Peyer's patch (tissue), 4 donors: ENCODE results near the gene TCF25. TPM values are rescaled to one million over a fixed set of nuclear protein-coding genes. Genes with fewer than 3 reads are reported as not detected.

Source experiments
- DNase-seq, 3 donors: peaks; one replicate each; pipeline ENCODE4 v3.0.0-alpha.2; 2017 to 2019
- H3K27ac ChIP-seq, 4 donors: fragments of 200-600 bp; sonication (generic); one replicate each; pipeline ENCODE4 v1.5.1; 2016 to 2019
- H3K27me3 ChIP-seq, 2 donors: fragments of 200-600 bp; sonication (generic); one replicate each; pipeline ENCODE4 v1.5.1; 2019
- H3K36me3 ChIP-seq, 3 donors: fragments of 200-600 bp; sonication (generic); one replicate each; pipeline ENCODE4 v1.5.1; 2016 to 2019
- H3K4me1 ChIP-seq, 4 donors: fragments of 200-600 bp; sonication (generic); one replicate each; pipeline ENCODE4 v1.5.1; 2016 to 2019
- H3K4me3 ChIP-seq, 4 donors: fragments of 200-600 bp; sonication (generic); 1 replicate in 3 of 4; 2 replicates in 1 of 4; pipeline ENCODE4 v1.5.1; 2016 to 2019; ENCODE audit warnings: mild to moderate bottlenecking in 1 of 4
- H3K9me3 ChIP-seq, 4 donors: fragments of 200-600 bp; sonication (generic); one replicate each; pipeline ENCODE4 v1.5.1; 2016 to 2019; ENCODE audit warnings: mild to moderate bottlenecking in 1 of 4
- CTCF ChIP-seq, 6 experiments: fragments of 450-650 bp in 4 of 6; fragments of 200-600 bp in 2 of 6; sonication (generic) in 1 of 6; IDR thresholded peaks; one replicate each; pipeline ENCODE4 v1.5.1; 2017 to 2019; ENCODE audit warnings: antibody characterized with exemption in 6 of 6, mild to moderate bottlenecking in 3 of 6, moderate library complexity in 1 of 6
- POLR2A ChIP-seq, 2 donors: fragments of 450-650 bp; IDR thresholded peaks; one replicate each; pipeline ENCODE4 v1.5.1; 2017; ENCODE audit warnings: antibody characterized with exemption in 2 of 2, mild to moderate bottlenecking in 2 of 2, moderate library complexity in 2 of 2
- total RNA-seq, 4 donors: library from RNA; depleted of rRNA; stranded (reverse); fragments of >200 nt; gene quantifications; one replicate each; pipeline ENCODE4 v1.1.0, GENCODE V29; 2016

Gene TCF25
- total RNA-seq, 4 donors from 2014 or later, result 247 to 946 (median 371) TPM

GRCh38 chr16:89936981-89937380 is 63.6 kb downstream of the TCF25 start:
- Histone ChIP-seq H3K27me3 (no peaks in the 10 kb centered on the region), H3K27ac (no peak overlapping the region), H3K36me3 (no peaks in the 10 kb centered on the region), H3K9me3 (no peaks in the 10 kb centered on the region), H3K4me1 (no peaks in the 10 kb centered on the region), H3K4me3 (no peak overlapping the region)
- TF ChIP-seq POLR2A (IDR thresholded peaks at IDR 0.05), result no peak
- no peak for TF ChIP-seq CTCF (IDR thresholded peaks at IDR 0.05)
- peak in 1 of 3 donors; percentile 20 for DNase-seq

- H3K36me3 ChIP-seq, result no peaks in the 10 kb centered on the region
- peak in 1 of 3 donors; percentile 40 for DNase-seq
- no peaks in the 10 kb centered on the region for H3K9me3 ChIP-seq
- no peaks in the 10 kb centered on the region for H3K27me3 ChIP-seq
- no peak for TF ChIP-seq POLR2A (IDR thresholded peaks at IDR 0.05)
- H3K4me1 ChIP-seq, result no peaks in the 10 kb centered on the region
- no peak overlapping the region for H3K4me3 ChIP-seq
- no peak overlapping the region for H3K27ac ChIP-seq
These were observed 64.9 kb downstream of the TCF25 start for GRCh38 chr16:89938175-89938885.

DNA sequence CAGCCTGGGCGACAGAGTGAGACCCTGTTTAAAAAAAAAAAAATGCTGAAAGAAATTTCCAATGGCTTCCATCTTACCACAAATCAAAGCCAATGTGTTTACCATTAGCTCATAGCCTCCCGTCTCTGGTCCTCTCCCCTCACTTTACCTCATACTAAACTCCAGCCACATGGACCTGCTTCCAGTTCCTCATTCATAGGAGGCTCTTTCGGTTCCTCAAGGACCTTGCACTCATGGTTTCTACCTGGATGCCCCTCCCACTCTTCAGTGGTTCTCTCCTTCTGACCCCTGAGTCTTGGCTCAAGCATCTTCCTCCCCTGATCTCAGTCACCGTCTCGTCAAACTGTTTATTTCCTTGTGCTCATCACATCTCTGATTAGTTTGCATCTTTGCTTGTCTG is 71.4 kb downstream of the TCF25 start:
- H3K36me3 ChIP-seq, result no peaks in the 10 kb centered on the region
- H3K4me3 ChIP-seq, result no peak overlapping the region
- TF ChIP-seq CTCF (IDR thresholded peaks at IDR 0.05) (no peak), POLR2A (IDR thresholded peaks at IDR 0.05) (no peak)

DNA sequence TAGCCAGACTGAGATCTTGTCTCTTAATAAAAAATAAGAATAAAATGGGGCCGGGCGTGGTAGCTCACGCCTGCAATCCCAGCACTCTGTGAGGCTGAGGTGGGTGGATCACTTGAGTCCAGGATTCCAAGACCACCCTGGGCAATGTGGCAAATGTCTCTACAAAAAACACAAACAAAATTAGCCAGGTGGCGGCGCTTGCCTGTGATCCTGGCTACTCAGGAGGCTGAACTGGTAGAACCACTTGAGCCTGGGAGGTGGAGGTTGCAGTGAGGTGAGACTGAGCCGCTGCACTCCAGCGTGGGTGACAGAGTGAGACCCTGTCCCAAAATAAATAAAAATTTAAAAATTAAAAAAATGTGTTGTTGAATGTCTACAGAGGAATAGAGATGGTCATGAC is 72.3 kb downstream of the TCF25 start:
- Histone ChIP-seq H3K27me3 (no peaks in the 10 kb centered on the region), H3K27ac (no peak overlapping the region), H3K4me1 (peaks cover 0 to 17% (median 9%) of the 10 kb centered on the region in 4 donors), H3K36me3 (no peaks in the 10 kb centered on the region), H3K9me3 (peaks cover 0 to 7% (median 0%) of the 10 kb centered on the region in 4 donors), H3K4me3 (no peak overlapping the region)
- no peak for TF ChIP-seq CTCF (IDR thresholded peaks at IDR 0.05)
- no peak for TF ChIP-seq POLR2A (IDR thresholded peaks at IDR 0.05)
- DNase-seq, result peak in 1 of 3 donors; percentile 42

More for the DNA sequence above, 71.4 kb downstream of the TCF25 start:
- Histone ChIP-seq H3K4me1 (peaks cover 0 to 16% (median 8%) of the 10 kb centered on the region in 4 donors), H3K27me3 (no peaks in the 10 kb centered on the region), H3K9me3 (peaks cover 0 to 7% (median 0%) of the 10 kb centered on the region in 4 donors), H3K27ac (no peak overlapping the region)
- no peak for DNase-seq

- no peak overlapping the region for H3K4me3 ChIP-seq
- H3K9me3 ChIP-seq, result peaks cover 0 to 7% (median 0%) of the 10 kb centered on the region in 4 donors
- TF ChIP-seq CTCF (IDR thresholded peaks at IDR 0.05) (no peak), POLR2A (IDR thresholded peaks at IDR 0.05) (no peak)
- H3K4me1 ChIP-seq, result peaks cover 0 to 17% (median 9%) of the 10 kb centered on the region in 4 donors
- no peaks in the 10 kb centered on the region for H3K27me3 ChIP-seq
- DNase-seq, result no peak
- no peaks in the 10 kb centered on the region for H3K36me3 ChIP-seq
- no peak overlapping the region for H3K27ac ChIP-seq
These were observed 73.1 kb downstream of the TCF25 start for GRCh38 chr16:89946515-89946914.

GRCh38 chr16:89949121-89949742 is 75.8 kb downstream of the TCF25 start:
- DNase-seq, result no peak
- Histone ChIP-seq H3K9me3 (peaks cover 0 to 7% (median 0%) of the 10 kb centered on the region in 4 donors), H3K27me3 (no peaks in the 10 kb centered on the region), H3K4me3 (peak overlapping the region; percentile 48 to 84 (median 67)), H3K27ac (peak overlapping the region in 1 of 4 donors; percentile 25), H3K4me1 (peaks cover 0 to 29% (median 11%) of the 10 kb centered on the region in 4 donors), H3K36me3 (no peaks in the 10 kb centered on the region)
- TF ChIP-seq CTCF (IDR thresholded peaks at IDR 0.05), result no peak
- TF ChIP-seq POLR2A (IDR thresholded peaks at IDR 0.05), result no peak
